ENCODE data around the gene SNAI1. TPM values are rescaled to one million over a fixed set of nuclear protein-coding genes. Genes with fewer than 3 reads are reported as not detected.

SNAI1 gene
- total RNA-seq, 1 experiment from 2014 or later, result 0.90 TPM

DNA sequence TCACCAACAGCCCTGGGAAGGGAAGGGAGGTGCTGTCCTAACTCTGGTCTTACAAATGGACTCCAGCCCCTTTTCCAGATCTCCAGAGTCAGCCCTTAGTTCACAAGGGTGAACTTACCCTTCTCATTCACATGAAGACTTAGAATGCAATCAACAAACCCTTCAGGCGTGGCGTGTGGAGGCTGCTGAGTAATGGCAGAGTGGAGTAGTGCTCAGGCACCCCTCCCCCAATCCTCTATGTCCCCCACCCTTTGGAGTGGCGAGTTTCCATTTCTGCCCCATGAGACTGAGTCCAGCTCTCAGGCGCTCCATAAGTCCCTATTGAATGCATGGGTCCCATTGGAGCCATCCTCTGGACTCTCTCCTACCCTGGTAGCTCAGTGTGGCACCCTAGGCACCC lies 3.3 kb downstream of the SNAI1 start:
- H3K9me3 Mint-ChIP-seq (ENCODE audit: low read depth, unreplicated experiment), result no peaks in the 10 kb centered on the region
- H3K27ac Mint-ChIP-seq (ENCODE audit: unreplicated experiment), result no peak overlapping the region
- DNase-seq, result no peak
- no TSS peak for BruUV-seq (replicated peaks)
- H3K4me3 Mint-ChIP-seq (ENCODE audit: low read depth, unreplicated experiment), result no peak overlapping the region
- peaks cover 29% of the 10 kb centered on the region for H3K27me3 Mint-ChIP-seq (ENCODE audit: unreplicated experiment)
- CTCF ChIA-PET, result interaction anchor here (0.5 to 1.1 kb wide), 2 partner anchors 85 to 147 kb away, joined by 3 read pairs; no protein-coding TSS in a partner anchor
- peaks cover 11% of the 10 kb centered on the region for H3K4me1 Mint-ChIP-seq (ENCODE audit: low read depth, unreplicated experiment)
- intact Hi-C loops (cut with micrococcal nuclease; ENCODE audit: unreplicated experiment), result no loop called here
- TF ChIP-seq, protein P1, sequence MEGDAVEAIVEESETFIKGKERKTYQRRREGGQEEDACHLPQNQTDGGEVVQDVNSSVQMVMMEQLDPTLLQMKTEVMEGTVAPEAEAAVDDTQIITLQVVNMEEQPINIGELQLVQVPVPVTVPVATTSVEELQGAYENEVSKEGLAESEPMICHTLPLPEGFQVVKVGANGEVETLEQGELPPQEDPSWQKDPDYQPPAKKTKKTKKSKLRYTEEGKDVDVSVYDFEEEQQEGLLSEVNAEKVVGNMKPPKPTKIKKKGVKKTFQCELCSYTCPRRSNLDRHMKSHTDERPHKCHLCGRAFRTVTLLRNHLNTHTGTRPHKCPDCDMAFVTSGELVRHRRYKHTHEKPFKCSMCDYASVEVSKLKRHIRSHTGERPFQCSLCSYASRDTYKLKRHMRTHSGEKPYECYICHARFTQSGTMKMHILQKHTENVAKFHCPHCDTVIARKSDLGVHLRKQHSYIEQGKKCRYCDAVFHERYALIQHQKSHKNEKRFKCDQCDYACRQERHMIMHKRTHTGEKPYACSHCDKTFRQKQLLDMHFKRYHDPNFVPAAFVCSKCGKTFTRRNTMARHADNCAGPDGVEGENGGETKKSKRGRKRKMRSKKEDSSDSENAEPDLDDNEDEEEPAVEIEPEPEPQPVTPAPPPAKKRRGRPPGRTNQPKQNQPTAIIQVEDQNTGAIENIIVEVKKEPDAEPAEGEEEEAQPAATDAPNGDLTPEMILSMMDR (IDR thresholded peaks at IDR 0.05; ENCODE audit: unreplicated experiment), result no peak
- peaks cover 24% of the 10 kb centered on the region for H3K36me3 Mint-ChIP-seq (ENCODE audit: insufficient read depth, unreplicated experiment)

DNA sequence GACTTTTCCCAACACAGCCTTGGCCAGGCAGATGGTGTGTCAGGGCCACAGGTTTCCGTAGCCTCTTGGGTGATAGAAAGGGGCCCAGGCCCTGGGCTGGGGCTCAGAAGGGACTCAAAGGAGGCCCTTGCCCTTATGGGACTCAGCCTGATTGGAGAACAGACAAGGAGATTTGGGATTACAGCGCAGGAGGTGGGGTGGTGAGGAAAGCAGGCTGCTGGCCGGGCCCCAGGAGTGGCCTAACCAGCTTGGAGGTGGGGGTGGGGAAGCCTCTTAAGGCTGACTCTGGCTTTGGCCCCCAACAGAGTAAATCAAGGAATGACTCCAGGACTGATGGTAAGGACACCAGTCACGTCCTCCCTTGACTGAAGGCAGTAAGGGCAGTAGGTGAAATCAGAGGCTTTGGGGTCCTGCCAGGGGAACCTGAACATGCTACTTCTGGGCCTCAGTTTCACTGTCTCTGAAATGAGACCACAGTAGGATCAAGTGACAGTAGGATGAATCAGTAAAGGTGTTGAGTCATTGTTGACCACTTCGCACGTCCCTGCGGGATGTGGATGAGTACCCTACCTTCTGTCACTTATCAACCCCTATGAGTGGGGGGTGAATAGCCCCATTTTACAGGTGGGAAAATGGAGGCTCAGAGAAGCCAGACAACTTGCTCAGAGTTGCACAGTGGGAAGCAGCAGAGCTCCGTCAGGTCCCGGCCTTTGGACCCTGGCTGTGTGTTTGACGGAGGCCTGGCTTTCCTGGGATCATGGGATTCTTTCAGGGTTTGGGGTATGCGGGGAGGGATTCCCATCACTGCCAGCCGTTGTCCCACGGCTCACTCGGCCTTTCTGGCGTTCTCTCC lies 4.5 kb downstream of the SNAI1 start:
- H3K27ac Mint-ChIP-seq (ENCODE audit: unreplicated experiment), result no peak overlapping the region
- no peak for DNase-seq
- CTCF ChIA-PET, result interaction anchor here (0.6 to 1.1 kb wide), 4 partner anchors 11 to 84 kb away, joined by 3 to 5 read pairs (median 3); no protein-coding TSS in a partner anchor

DNA sequence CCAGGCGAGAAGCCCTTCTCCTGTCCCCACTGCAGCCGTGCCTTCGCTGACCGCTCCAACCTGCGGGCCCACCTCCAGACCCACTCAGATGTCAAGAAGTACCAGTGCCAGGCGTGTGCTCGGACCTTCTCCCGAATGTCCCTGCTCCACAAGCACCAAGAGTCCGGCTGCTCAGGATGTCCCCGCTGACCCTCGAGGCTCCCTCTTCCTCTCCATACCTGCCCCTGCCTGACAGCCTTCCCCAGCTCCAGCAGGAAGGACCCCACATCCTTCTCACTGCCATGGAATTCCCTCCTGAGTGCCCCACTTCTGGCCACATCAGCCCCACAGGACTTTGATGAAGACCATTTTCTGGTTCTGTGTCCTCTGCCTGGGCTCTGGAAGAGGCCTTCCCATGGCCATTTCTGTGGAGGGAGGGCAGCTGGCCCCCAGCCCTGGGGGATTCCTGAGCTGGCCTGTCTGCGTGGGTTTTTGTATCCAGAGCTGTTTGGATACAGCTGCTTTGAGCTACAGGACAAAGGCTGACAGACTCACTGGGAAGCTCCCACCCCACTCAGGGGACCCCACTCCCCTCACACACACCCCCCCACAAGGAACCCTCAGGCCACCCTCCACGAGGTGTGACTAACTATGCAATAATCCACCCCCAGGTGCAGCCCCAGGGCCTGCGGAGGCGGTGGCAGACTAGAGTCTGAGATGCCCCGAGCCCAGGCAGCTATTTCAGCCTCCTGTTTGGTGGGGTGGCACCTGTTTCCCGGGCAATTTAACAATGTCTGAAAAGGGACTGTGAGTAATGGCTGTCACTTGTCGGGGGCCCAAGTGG lies 5.3 kb downstream of the SNAI1 start:
- peaks cover 12% of the 10 kb centered on the region for H3K27me3 Mint-ChIP-seq (ENCODE audit: unreplicated experiment)
- CTCF ChIA-PET, result interaction anchor here (0.5 to 0.9 kb wide), 3 partner anchors 46 to 191 kb away, joined by 3 to 7 read pairs (median 5); no protein-coding TSS in a partner anchor
- H3K4me3 Mint-ChIP-seq (ENCODE audit: low read depth, unreplicated experiment), result no peak overlapping the region
- H3K36me3 Mint-ChIP-seq (ENCODE audit: insufficient read depth, unreplicated experiment), result peaks cover 13% of the 10 kb centered on the region
- no peaks in the 10 kb centered on the region for H3K4me1 Mint-ChIP-seq (ENCODE audit: low read depth, unreplicated experiment)
- TF ChIP-seq, protein P1 (IDR thresholded peaks at IDR 0.05; ENCODE audit: unreplicated experiment), result no peak
- no TSS peak for BruUV-seq (replicated peaks)
- intact Hi-C loops (cut with micrococcal nuclease; ENCODE audit: unreplicated experiment), result no loop called here
- DNase-seq, result no peak
- no peak overlapping the region for H3K27ac Mint-ChIP-seq (ENCODE audit: unreplicated experiment)
- no peaks in the 10 kb centered on the region for H3K9me3 Mint-ChIP-seq (ENCODE audit: low read depth, unreplicated experiment)

More for the DNA sequence above, 4.5 kb downstream of the SNAI1 start:
- TF ChIP-seq, protein P1 (IDR thresholded peaks at IDR 0.05; ENCODE audit: unreplicated experiment), result no peak
- no peak overlapping the region for H3K4me3 Mint-ChIP-seq (ENCODE audit: low read depth, unreplicated experiment)
- peaks cover 3% of the 10 kb centered on the region for H3K4me1 Mint-ChIP-seq (ENCODE audit: low read depth, unreplicated experiment)
- no TSS peak for BruUV-seq (replicated peaks)
- intact Hi-C loops (cut with micrococcal nuclease; ENCODE audit: unreplicated experiment), result no loop called here
- H3K9me3 Mint-ChIP-seq (ENCODE audit: low read depth, unreplicated experiment), result no peaks in the 10 kb centered on the region
- H3K36me3 Mint-ChIP-seq (ENCODE audit: insufficient read depth, unreplicated experiment), result peaks cover 21% of the 10 kb centered on the region
- H3K27me3 Mint-ChIP-seq (ENCODE audit: unreplicated experiment), result peaks cover 17% of the 10 kb centered on the region

DNA sequence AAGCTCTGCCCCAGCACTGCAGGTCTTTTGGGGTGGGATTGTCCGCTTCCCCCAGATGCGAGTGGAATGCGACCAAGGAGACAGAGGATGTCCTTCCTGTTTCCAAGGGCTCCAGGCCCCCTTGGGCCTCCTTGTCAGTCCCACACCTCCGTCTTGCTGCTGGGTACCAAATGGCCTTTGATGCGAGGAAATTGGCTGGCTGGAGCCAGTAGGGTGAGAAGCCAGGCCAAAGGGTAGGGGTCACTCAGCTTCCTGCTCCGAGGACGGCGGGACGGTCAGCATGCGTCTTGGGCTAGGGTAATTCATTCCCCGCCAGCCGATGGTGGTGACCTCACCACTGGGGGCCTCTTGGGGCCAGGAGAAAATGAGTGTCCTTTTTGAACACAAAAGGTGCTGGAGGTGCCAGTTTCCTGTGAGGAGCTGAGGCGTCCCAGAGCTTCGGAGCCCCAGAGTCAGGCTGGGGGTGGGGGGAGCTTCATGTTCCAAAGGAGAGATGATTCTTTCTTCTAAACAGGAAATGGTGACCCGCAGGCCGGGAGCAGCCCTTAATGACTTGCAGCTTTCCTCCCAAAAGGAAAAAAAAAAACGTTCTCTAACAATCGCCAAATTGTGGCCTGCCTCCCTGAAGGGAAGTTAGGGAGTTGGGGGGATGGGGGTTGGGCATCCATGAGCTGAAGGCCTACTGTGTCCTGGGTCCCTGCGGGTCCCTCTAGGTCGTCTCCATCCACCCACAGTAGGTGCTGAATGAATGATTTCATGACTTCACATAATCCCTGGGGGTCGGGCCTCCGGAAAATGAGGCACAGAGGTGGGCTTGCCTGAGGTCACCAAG lies 6.7 kb downstream of the SNAI1 start:
- Mint-ChIP-seq H3K27me3 (ENCODE audit: unreplicated experiment) (peaks cover 12% of the 10 kb centered on the region), H3K9me3 (ENCODE audit: low read depth, unreplicated experiment) (no peaks in the 10 kb centered on the region), H3K4me1 (ENCODE audit: low read depth, unreplicated experiment) (no peaks in the 10 kb centered on the region), H3K36me3 (ENCODE audit: insufficient read depth, unreplicated experiment) (peaks cover 3% of the 10 kb centered on the region), H3K27ac (ENCODE audit: unreplicated experiment) (no peak overlapping the region), H3K4me3 (ENCODE audit: low read depth, unreplicated experiment) (no peak overlapping the region)
- CTCF ChIA-PET, result interaction anchor here (0.6 to 0.9 kb wide), 4 partner anchors 10 to 636 kb away, joined by 3 to 5 read pairs (median 4); no protein-coding TSS in a partner anchor
- no peak for DNase-seq
- intact Hi-C loops (cut with micrococcal nuclease; ENCODE audit: unreplicated experiment), result no loop called here
- BruUV-seq (replicated peaks), result no TSS peak
- TF ChIP-seq, protein P1 (IDR thresholded peaks at IDR 0.05; ENCODE audit: unreplicated experiment), result no peak

Data from Calu3 (cell line).